ENCODE data around the gene SLC25A22. TPM values are rescaled to one million over a fixed set of nuclear protein-coding genes. Genes with fewer than 3 reads are reported as not detected.

The SLC25A22 gene
- total RNA-seq, 4 donors from 2014 or later, result 6.0 to 28.3 (median 9.7) TPM

DNA sequence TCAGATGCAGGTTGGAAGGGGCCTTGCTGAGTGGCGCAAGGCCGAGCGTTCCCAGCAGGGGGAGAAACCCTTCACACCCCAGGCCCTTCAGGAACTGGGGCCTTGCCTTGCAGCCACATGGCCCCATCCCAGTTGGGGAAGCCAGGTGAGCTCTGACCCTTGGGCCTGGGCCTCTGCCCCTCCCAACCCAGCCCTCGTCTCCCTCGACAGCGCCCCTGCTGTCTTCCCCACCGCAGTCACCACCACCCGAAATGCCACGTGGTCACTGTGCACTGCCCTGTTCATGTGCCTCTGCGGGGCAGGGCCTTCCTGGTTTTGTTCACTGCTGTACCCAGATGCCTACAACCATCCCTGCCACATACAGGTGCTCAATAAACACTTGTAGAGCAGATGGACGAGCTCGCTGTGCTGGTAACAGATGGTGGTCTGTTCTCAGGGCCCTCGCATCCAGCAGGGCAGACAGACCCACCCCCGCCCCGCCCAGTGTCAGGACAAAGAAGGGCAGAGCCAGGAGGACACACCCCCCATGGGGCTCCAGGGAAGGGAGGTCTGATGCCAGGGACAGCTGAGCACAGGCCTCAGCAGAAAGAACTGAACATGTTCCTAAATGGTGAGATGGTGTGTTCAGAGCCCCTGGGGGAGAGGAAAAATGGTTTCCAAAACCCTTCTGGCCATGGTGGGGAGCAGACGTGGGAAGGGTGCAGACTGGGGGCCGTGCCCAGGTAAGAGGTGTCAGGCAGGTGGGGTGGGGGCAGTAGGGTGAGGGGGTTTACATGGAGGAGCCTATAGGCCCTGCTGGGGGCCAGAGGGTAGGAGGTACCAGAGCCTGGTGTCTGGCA lies 40.6 kb upstream of the SLC25A22 start:
- WGBS, 2 donors (ENCODE audit: low coverage in 1 of 2), result 55% methylated on average over 15 of the region's 17 CpGs; no CpG with 5 or more reads in 1 of the 2 donors
- Histone ChIP-seq H3K9me3 (no peaks in the 10 kb centered on the region), H3K4me1 (peaks cover 25 to 87% (median 60%) of the 10 kb centered on the region in 4 donors), H3K27me3 (peaks cover 7% of the 10 kb centered on the region), H3K27ac (peak overlapping the region; percentile 7 to 91 (median 32)), H3K36me3 (peaks cover 0 to 16% (median 6%) of the 10 kb centered on the region in 4 donors), H3K4me3 (no peak overlapping the region)
- in situ Hi-C loops (cut with MboI; ENCODE audit: low pct_ligation_motif_present in 1 of 4, low pct_unique_long_range_greater_than_20kb in 1 of 4, low sequenced_read_pairs in 3 of 4) (no loop called here), intact Hi-C loops (cut with DNase I; ENCODE audit: low total_unique reads) (no loop called here)
- TF ChIP-seq EP300 (IDR thresholded peaks at IDR 0.05; ENCODE audit: low read depth), result no peak
- TF ChIP-seq, protein P1, sequence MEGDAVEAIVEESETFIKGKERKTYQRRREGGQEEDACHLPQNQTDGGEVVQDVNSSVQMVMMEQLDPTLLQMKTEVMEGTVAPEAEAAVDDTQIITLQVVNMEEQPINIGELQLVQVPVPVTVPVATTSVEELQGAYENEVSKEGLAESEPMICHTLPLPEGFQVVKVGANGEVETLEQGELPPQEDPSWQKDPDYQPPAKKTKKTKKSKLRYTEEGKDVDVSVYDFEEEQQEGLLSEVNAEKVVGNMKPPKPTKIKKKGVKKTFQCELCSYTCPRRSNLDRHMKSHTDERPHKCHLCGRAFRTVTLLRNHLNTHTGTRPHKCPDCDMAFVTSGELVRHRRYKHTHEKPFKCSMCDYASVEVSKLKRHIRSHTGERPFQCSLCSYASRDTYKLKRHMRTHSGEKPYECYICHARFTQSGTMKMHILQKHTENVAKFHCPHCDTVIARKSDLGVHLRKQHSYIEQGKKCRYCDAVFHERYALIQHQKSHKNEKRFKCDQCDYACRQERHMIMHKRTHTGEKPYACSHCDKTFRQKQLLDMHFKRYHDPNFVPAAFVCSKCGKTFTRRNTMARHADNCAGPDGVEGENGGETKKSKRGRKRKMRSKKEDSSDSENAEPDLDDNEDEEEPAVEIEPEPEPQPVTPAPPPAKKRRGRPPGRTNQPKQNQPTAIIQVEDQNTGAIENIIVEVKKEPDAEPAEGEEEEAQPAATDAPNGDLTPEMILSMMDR (IDR thresholded peaks at IDR 0.05), result peak in 3 of 5 experiments; percentile 21 to 34 (median 33)
- TF ChIP-seq POLR2A (IDR thresholded peaks at IDR 0.05), result peak; percentile 19
- DNase-seq, result peak; percentile 40

DNA sequence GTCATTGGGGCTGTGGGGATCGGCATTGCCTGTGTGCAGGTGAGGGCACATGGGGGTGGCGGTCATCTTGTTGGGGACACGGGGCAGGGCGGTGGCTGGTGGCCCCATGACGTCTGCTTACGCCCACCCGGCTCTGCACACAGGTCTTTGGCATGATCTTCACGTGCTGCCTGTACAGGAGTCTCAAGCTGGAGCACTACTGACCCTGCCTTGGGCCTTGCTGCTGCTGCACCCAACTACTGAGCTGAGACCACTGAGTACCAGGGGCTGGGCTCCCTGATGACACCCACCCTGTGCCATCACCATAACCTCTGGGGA lies 39.9 kb upstream of the SLC25A22 start:
- DNase-seq, result no peak
- peaks cover 0 to 16% (median 6%) of the 10 kb centered on the region in 4 donors for H3K36me3 ChIP-seq
- H3K27ac ChIP-seq, result peak overlapping the region in 3 of 4 donors; percentile 28 to 91 (median 36)
- TF ChIP-seq POLR2A (IDR thresholded peaks at IDR 0.05) (no peak), POLR2AphosphoS5 (IDR thresholded peaks at IDR 0.05) (no peak), EP300 (IDR thresholded peaks at IDR 0.05; ENCODE audit: low read depth) (no peak)
- TF ChIP-seq, protein P1 (IDR thresholded peaks at IDR 0.05), result no peak
- H3K27me3 ChIP-seq, result no peaks in the 10 kb centered on the region
- intact Hi-C loops (cut with DNase I; ENCODE audit: low total_unique reads), result no loop called here
- no peaks in the 10 kb centered on the region for H3K9me3 ChIP-seq
- in situ Hi-C loops (cut with MboI; ENCODE audit: low pct_ligation_motif_present in 1 of 4, low pct_unique_long_range_greater_than_20kb in 1 of 4, low sequenced_read_pairs in 3 of 4), result no loop called here
- H3K4me3 ChIP-seq, result no peak overlapping the region
- WGBS, 2 donors (ENCODE audit: low coverage in 1 of 2), result 90% methylated on average over 8 of the region's 8 CpGs; no CpG with 5 or more reads in 1 of the 2 donors
- peaks cover 29 to 80% (median 55%) of the 10 kb centered on the region in 4 donors for H3K4me1 ChIP-seq

DNA sequence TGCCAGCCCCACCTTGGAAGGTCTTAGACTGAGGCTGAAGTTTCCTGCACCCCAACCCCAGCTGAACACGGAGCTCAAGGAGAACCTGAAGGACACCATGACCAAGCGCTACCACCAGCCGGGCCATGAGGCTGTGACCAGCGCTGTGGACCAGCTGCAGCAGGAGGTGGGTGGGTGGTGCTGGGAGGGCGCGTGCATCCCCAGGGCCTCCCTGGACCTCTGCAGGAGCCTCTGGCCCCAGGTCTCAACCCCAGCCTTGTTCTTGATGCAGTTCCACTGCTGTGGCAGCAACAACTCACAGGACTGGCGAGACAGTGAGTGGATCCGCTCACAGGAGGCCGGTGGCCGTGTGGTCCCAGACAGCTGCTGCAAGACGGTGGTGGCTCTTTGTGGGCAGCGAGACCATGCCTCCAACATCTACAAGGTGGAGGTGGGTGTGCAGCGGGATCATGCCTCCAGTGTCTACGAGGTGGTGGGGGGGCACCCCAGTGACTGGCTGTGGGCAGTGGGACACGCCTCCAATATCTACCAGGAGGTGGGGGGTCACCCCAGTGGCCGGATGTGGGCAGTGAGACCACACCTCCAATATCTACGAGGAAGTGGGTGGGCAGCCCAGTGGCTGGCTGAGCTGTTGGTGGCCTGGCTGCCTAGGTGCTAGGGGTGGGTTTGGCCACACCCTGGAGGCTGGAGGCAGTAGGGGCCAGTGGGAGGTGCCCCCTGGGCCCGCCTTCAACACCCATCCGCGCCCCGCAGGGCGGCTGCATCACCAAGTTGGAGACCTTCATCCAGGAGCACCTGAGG lies 39.3 kb upstream of the SLC25A22 start:
- peak overlapping the region in 1 of 4 donors; percentile 91 for H3K27ac ChIP-seq
- in situ Hi-C loops (cut with MboI; ENCODE audit: low pct_ligation_motif_present in 1 of 4, low pct_unique_long_range_greater_than_20kb in 1 of 4, low sequenced_read_pairs in 3 of 4) (no loop called here), intact Hi-C loops (cut with DNase I; ENCODE audit: low total_unique reads) (no loop called here)
- H3K4me1 ChIP-seq, result peaks cover 30 to 80% (median 56%) of the 10 kb centered on the region in 4 donors
- DNase-seq, result no peak
- H3K36me3 ChIP-seq, result peaks cover 0 to 16% (median 6%) of the 10 kb centered on the region in 4 donors
- H3K27me3 ChIP-seq, result no peaks in the 10 kb centered on the region
- TF ChIP-seq EP300 (IDR thresholded peaks at IDR 0.05; ENCODE audit: low read depth), result no peak
- TF ChIP-seq, protein P1 (IDR thresholded peaks at IDR 0.05), result no peak
- H3K9me3 ChIP-seq, result no peaks in the 10 kb centered on the region
- no peak overlapping the region for H3K4me3 ChIP-seq
- WGBS, 2 donors (ENCODE audit: low coverage in 1 of 2), result 83 to 84% methylated on average over 8 to 17 of the region's 22 CpGs

DNA sequence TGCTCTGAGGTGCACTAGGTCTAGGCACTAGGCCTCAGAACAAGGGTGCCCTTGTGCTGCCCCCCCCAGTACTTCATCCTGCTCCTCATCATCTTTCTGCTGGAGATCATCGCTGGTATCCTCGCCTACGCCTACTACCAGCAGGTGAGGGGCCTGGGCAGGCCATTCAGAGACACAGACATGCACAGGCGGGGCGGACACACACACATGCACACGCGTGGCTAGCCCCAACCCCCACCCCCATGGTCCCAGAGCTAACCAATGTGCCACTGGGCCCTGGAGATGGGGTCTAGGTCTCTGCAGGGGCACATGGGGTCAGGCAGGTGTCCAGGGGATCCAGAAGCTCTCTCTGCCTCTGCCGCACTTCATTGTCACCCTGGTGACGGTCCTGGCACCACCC lies 38.6 kb upstream of the SLC25A22 start:
- Histone ChIP-seq H3K36me3 (peaks cover 0 to 16% (median 6%) of the 10 kb centered on the region in 4 donors), H3K9me3 (no peaks in the 10 kb centered on the region), H3K4me1 (peaks cover 33 to 83% (median 60%) of the 10 kb centered on the region in 4 donors), H3K4me3 (no peak overlapping the region), H3K27me3 (peaks cover 5% of the 10 kb centered on the region), H3K27ac (peak overlapping the region in 1 of 4 donors; percentile 91)
- intact Hi-C loops (cut with DNase I; ENCODE audit: low total_unique reads) (no loop called here), in situ Hi-C loops (cut with MboI; ENCODE audit: low pct_ligation_motif_present in 1 of 4, low pct_unique_long_range_greater_than_20kb in 1 of 4, low sequenced_read_pairs in 3 of 4) (no loop called here)
- TF ChIP-seq POLR2A (IDR thresholded peaks at IDR 0.05) (no peak), EP300 (IDR thresholded peaks at IDR 0.05; ENCODE audit: low read depth) (no peak), POLR2AphosphoS5 (IDR thresholded peaks at IDR 0.05) (no peak)
- TF ChIP-seq, protein P1 (IDR thresholded peaks at IDR 0.05), result no peak
- DNase-seq, result no peak
- WGBS, 2 donors (ENCODE audit: low coverage in 1 of 2), result 79% methylated on average over 7 of the region's 9 CpGs; no CpG with 5 or more reads in 1 of the 2 donors
